RPMI7951 (cell line): ENCODE results near the gene AP3B2. TPM values are rescaled to one million over a fixed set of nuclear protein-coding genes. Genes with fewer than 3 reads are reported as not detected.

Experiments
- total RNA-seq: library from RNA; depleted of rRNA; stranded (reverse); fragments of >200 nt; shearing (Covaris generic); gene quantifications from 2 replicates; pipeline ENCODE4 v1.2.3, GENCODE V29; 2014; rRNA removed

The AP3B2 gene
- total RNA-seq, 1 experiment from 2014 or later, result 1.4 TPM

Other genes starting within 250 kb of the AP3B2 start
- 5,523 and 5,603 TPM in 2 replicates for gene RPS17, start 169.4 kb downstream of the AP3B2 start, total RNA-seq
- 6.1 and 12.1 TPM in 2 replicates for gene CPEB1, start 62.5 kb downstream of the AP3B2 start, total RNA-seq
- gene FSD2, start 96.2 kb upstream of the AP3B2 start, total RNA-seq, result not detected in 2 replicates
- gene WHAMM, start 99.8 kb upstream of the AP3B2 start, total RNA-seq, result 2.8 and 3.6 TPM in 2 replicates
- 20.4 and 26.9 TPM in 2 replicates for gene HOMER2, start 242.8 kb upstream of the AP3B2 start, total RNA-seq